Esophagus squamous epithelium (tissue), 5 donors: ENCODE measurements around the gene KCNJ3. TPM values are rescaled to one million over a fixed set of nuclear protein-coding genes. Genes with fewer than 3 reads are reported as not detected.

Source experiments
- DNase-seq: peaks from one replicate; lab custom pipeline; 2025; lab: John Stamatoyannopoulos, UW
- H3K27ac ChIP-seq, 4 donors: fragments of 200-600 bp; sonication (generic); one replicate each; pipeline ENCODE4 v1.5.1; 2016 to 2019; ENCODE audit warnings: mild to moderate bottlenecking in 1 of 4
- H3K27me3 ChIP-seq, 4 donors: fragments of 200-600 bp; sonication (generic); 1 replicate in 3 of 4; 2 replicates in 1 of 4; pipeline versions ENCODE4 v1.5.1 to v1.6.0; 2017 to 2021; ENCODE audit warnings: antibody characterized with exemption in 1 of 4
- H3K36me3 ChIP-seq, 3 donors: fragments of 200-600 bp; sonication (generic); one replicate each; pipeline ENCODE4 v1.5.1; 2016 to 2019
- H3K4me1 ChIP-seq, 3 donors: fragments of 200-600 bp; sonication (generic); one replicate each; pipeline ENCODE4 v1.5.1; 2017 to 2019
- H3K4me3 ChIP-seq, 4 donors: fragments of 200-600 bp; sonication (generic); 1 replicate in 3 of 4; 2 replicates in 1 of 4; pipeline ENCODE4 v1.5.1; 2016 to 2019; ENCODE audit warnings: mild to moderate bottlenecking in 2 of 4, moderate library complexity in 1 of 4
- H3K9me3 ChIP-seq, 3 donors: fragments of 200-600 bp; sonication (generic); one replicate each; pipeline ENCODE4 v1.5.1; 2016 to 2019
- CTCF ChIP-seq, 6 experiments: fragments of 450-650 bp in 4 of 6; fragments of 200-600 bp in 2 of 6; sonication (generic) in 2 of 6; IDR thresholded peaks; one replicate each; pipeline ENCODE4 v1.5.1; 2016 to 2019; ENCODE audit warnings: antibody characterized with exemption in 6 of 6, mild to moderate bottlenecking in 4 of 6, moderate library complexity in 4 of 6
- POLR2A ChIP-seq, 4 donors: fragments of 450-650 bp; IDR thresholded peaks; one replicate each; pipeline ENCODE4 v1.6.1; 2017; ENCODE audit warnings: antibody characterized with exemption in 4 of 4, mild to moderate bottlenecking in 4 of 4, moderate library complexity in 3 of 4
- WGBS, 2 donors: methylation state at CpG; one replicate each; pipeline ENCODE4 v1.1.5; 2018; 5-methylcytosine and 5-hydroxymethylcytosine counted together
- intact Hi-C: fragments of 100-400 bp; cut with DNase I; formaldehyde crosslinking; loops from one replicate; pipeline ENCODE4 v1.15.0; 2022
- total RNA-seq, 4 donors: library from RNA; depleted of rRNA; stranded (reverse); fragments of >200 nt; gene quantifications; one replicate each; pipeline ENCODE4 v1.1.0, GENCODE V29; 2016
- donor health status: DM: yes; HTN: yes; CAD: no.

KCNJ3 gene
- total RNA-seq, 4 donors from 2014 or later: not detected

GRCh38 chr2:154837035-154837434 lies 138.5 kb downstream of the KCNJ3 start:
- DNase-seq: no peak
- Histone ChIP-seq H3K27ac (no peak overlapping the region), H3K9me3 (no peaks in the 10 kb centered on the region), H3K4me3 (no peak overlapping the region), H3K36me3 (no peaks in the 10 kb centered on the region), H3K4me1 (no peaks in the 10 kb centered on the region), H3K27me3 (no peaks in the 10 kb centered on the region)
- intact Hi-C loops: no loop called here
- TF ChIP-seq CTCF (IDR thresholded peaks at IDR 0.05) (no peak), POLR2A (IDR thresholded peaks at IDR 0.05) (no peak)
- 53 to 63% methylated on average over 2 of the region's 2 CpGs for WGBS, 2 donors

DNA sequence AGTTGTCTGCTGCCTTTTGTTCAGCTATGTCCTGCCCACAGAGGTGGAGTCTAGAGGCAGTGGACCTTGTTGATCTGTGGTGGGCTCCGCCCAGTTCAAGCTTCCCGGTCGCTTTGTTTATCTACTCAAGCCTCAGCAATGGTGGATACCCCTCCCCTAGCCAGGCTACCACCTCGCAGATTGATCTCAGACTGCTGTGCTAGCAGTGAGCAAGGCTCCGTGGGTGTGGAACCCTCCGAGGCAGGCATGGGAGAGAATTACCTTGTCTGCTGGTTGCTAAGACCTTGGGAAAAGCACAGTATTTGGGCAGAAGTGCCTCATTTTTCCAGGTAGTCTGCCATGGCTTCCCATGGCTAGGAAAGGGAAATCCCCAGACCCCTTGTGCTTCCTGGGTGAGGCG lies 146.0 kb downstream of the KCNJ3 start:
- intact Hi-C loops: no loop called here
- 82 to 90% methylated on average over 2 to 7 of the region's 7 CpGs for WGBS, 2 donors
- no peak overlapping the region for H3K27ac ChIP-seq
- no peaks in the 10 kb centered on the region for H3K4me1 ChIP-seq
- no peaks in the 10 kb centered on the region for H3K27me3 ChIP-seq
- H3K36me3 ChIP-seq: no peaks in the 10 kb centered on the region
- H3K9me3 ChIP-seq: no peaks in the 10 kb centered on the region
- no peak for DNase-seq
- TF ChIP-seq POLR2A (IDR thresholded peaks at IDR 0.05): no peak
- no peak for TF ChIP-seq CTCF (IDR thresholded peaks at IDR 0.05)
- no peak overlapping the region for H3K4me3 ChIP-seq

DNA sequence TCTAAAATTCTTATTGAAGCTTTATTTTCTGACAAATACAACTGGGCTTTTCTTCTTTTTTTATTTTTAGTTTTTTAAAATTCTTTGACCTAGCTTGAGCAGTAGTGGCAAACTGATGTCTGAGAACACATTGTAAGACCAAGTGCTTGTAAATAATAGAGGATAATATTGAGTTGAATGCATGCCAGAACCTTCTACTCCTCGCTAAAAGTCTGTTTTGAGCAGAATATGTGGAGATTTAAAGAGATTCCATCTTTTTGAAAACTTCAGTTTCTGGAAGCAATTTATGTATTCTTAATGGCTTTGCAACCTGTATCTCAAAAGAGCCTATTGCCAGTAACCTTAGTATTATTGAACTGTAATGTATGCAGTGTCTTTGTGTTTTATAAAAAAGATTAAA lies 148.3 kb downstream of the KCNJ3 start:
- Histone ChIP-seq H3K4me1 (no peaks in the 10 kb centered on the region), H3K36me3 (no peaks in the 10 kb centered on the region), H3K27me3 (no peaks in the 10 kb centered on the region), H3K4me3 (no peak overlapping the region), H3K27ac (no peak overlapping the region), H3K9me3 (no peaks in the 10 kb centered on the region)
- DNase-seq: no peak
- intact Hi-C loops: no loop called here
- TF ChIP-seq CTCF (IDR thresholded peaks at IDR 0.05) (no peak), POLR2A (IDR thresholded peaks at IDR 0.05) (no peak)
- 0 to 11% methylated on average over 1 of the region's 1 CpG for WGBS, 2 donors

- no peaks in the 10 kb centered on the region for H3K4me1 ChIP-seq
- DNase-seq: no peak
- H3K4me3 ChIP-seq: no peak overlapping the region
- H3K9me3 ChIP-seq: no peaks in the 10 kb centered on the region
- H3K27me3 ChIP-seq: no peaks in the 10 kb centered on the region
- intact Hi-C loops: no loop called here
- 46 to 54% methylated on average over 3 of the region's 3 CpGs for WGBS, 2 donors
- no peak overlapping the region for H3K27ac ChIP-seq
- no peak for TF ChIP-seq POLR2A (IDR thresholded peaks at IDR 0.05)
- TF ChIP-seq CTCF (IDR thresholded peaks at IDR 0.05): no peak
- H3K36me3 ChIP-seq: no peaks in the 10 kb centered on the region
These were observed 151.0 kb downstream of the KCNJ3 start for GRCh38 chr2:154849482-154849881.

GRCh38 chr2:154850532-154850931 lies 152.0 kb downstream of the KCNJ3 start:
- Histone ChIP-seq H3K27me3 (no peaks in the 10 kb centered on the region), H3K27ac (no peak overlapping the region), H3K4me3 (no peak overlapping the region), H3K36me3 (no peaks in the 10 kb centered on the region), H3K9me3 (no peaks in the 10 kb centered on the region), H3K4me1 (no peaks in the 10 kb centered on the region)
- DNase-seq: no peak
- intact Hi-C loops: no loop called here
- TF ChIP-seq CTCF (IDR thresholded peaks at IDR 0.05) (no peak), POLR2A (IDR thresholded peaks at IDR 0.05) (no peak)
